K562 (cell line): ENCODE results near the gene TBL1X. TPM values are rescaled to one million over a fixed set of nuclear protein-coding genes. Genes with fewer than 3 reads are reported as not detected.

Source experiments
- ATAC-seq: fragments of 200-7000 bp; cut with Tn5 transposase; 3 replicates; pipeline ENCODE4 v1.9.1; 2020; ENCODE audit warnings: moderate library complexity
- BruUV-seq: library from RNA; stranded (reverse); fragments of 400-500 nt; replicated peaks from 2 replicates; lab custom pipeline; 2021; lab: Mats Ljungman, UMichigan
- CTCF ChIA-PET: fragments of 300-600 bp; formaldehyde crosslinking; extraction: SDS; loops from one replicate; lab custom pipeline; 2021; ENCODE audit warnings: low intra/inter-chr PET ratio; lab: Yijun Ruan, JAX
- POLR2A ChIA-PET: fragments of 300-600, 350-650 bp; sonication (Branson Sonifier 250); formaldehyde crosslinking; extraction: SDS; loops from one replicate; lab custom pipeline; 2021; ENCODE audit warnings: antibody characterized with exemption, inconsistent platforms; lab: Yijun Ruan, JAX
- DNase-seq, 4 experiments: peaks; one replicate each; pipeline versions ENCODE4 v3.0.0 to v3.0.0-alpha.2; 2011 to 2018; ENCODE audit warnings: low spot score in 3 of 4, mixed read lengths in 3 of 4; ENCODE audit errors: extremely low read depth in 1 of 4
- FAIRE-seq: peaks from 2 replicates; lab custom pipeline; 2011; peaks lifted over from hg19 to GRCh38; lab: Jason Lieb, UNC
- H2AFZ ChIP-seq: 2 replicates; pipeline ENCODE4 v1.6.0; 2011; ENCODE audit warnings: low read depth, low read length, control low read depth, inconsistent platforms
- H3K27ac ChIP-seq: fragments of 200-600 bp; 3 replicates; pipeline ENCODE4 v1.8.0; 2011; ENCODE audit warnings: low read depth, mild to moderate bottlenecking, control low read depth, inconsistent platforms, low read length, moderate library complexity, mixed read lengths; ENCODE audit errors: extremely low read depth
- H3K27me3 ChIP-seq, 2 experiments: fragments of 300-600 bp in 1 of 2; 2 replicates in 1 of 2; 3 replicates in 1 of 2; pipeline versions ENCODE4 v1.6.0 to v1.8.0; 2011; ENCODE audit warnings: inconsistent platforms in 2 of 2, low read length in 2 of 2, mild to moderate bottlenecking in 1 of 2, mixed read lengths in 1 of 2, moderate library complexity in 1 of 2; ENCODE audit not compliant: control insufficient read depth in 2 of 2, insufficient read depth in 2 of 2
- H3K36me3 ChIP-seq: fragments of 300-600 bp; 3 replicates; pipeline ENCODE4 v1.8.0; 2011; ENCODE audit warnings: mild to moderate bottlenecking, low read length, inconsistent platforms; ENCODE audit not compliant: control insufficient read depth, insufficient read depth
- H3K4me1 ChIP-seq, 2 experiments: fragments of 200-600 bp in 1 of 2; replicated peaks in 1 of 2; 2 replicates in 1 of 2; 3 replicates in 1 of 2; pipeline versions ENCODE4 v1.5.1 to v1.8.0; 2011; ENCODE audit warnings: inconsistent platforms in 2 of 2, low read length in 2 of 2, mild to moderate bottlenecking in 1 of 2, mixed read lengths in 1 of 2, moderate library complexity in 1 of 2; ENCODE audit not compliant: control insufficient read depth in 2 of 2, insufficient read depth in 2 of 2
- H3K4me2 ChIP-seq: 2 replicates; pipeline ENCODE4 v1.6.1; 2011; ENCODE audit warnings: low read length, control low read depth, inconsistent platforms, mixed read lengths; ENCODE audit not compliant: insufficient read depth
- H3K4me3 ChIP-seq: fragments of 200-600 bp; sonication (generic), shearing (Covaris generic); 2 replicates; pipeline ENCODE4 v1.5.1; 2016; ENCODE audit warnings: control low read depth, inconsistent platforms
- H3K79me2 ChIP-seq: fragments of 200-600 bp; 3 replicates; pipeline ENCODE4 v1.8.0; 2011; ENCODE audit warnings: low read length, inconsistent platforms; ENCODE audit not compliant: control insufficient read depth, insufficient read depth
- H3K9ac ChIP-seq, 2 experiments: 2 replicates each; pipeline versions ENCODE4 v1.6.0 to v1.6.1; 2011; ENCODE audit warnings: low read depth in 2 of 2, low read length in 2 of 2, control low read depth in 1 of 2, inconsistent platforms in 1 of 2, mild to moderate bottlenecking in 1 of 2, mixed read lengths in 1 of 2; ENCODE audit not compliant: insufficient read depth in 1 of 2
- H3K9me1 ChIP-seq: one replicate; pipeline ENCODE4 v1.6.0; 2011; ENCODE audit warnings: inconsistent platforms, mild to moderate bottlenecking, low read length, moderate library complexity; ENCODE audit not compliant: control insufficient read depth, insufficient read depth
- H3K9me3 ChIP-seq: replicated peaks from 2 replicates; pipeline ENCODE4 v1.5.1; 2011; ENCODE audit warnings: low read depth, low read length, inconsistent platforms; ENCODE audit not compliant: control insufficient read depth, insufficient read depth
- H4K20me1 ChIP-seq: replicated peaks from 2 replicates; pipeline ENCODE4 v1.6.1; 2011; ENCODE audit warnings: low read length, inconsistent platforms, mixed read lengths; ENCODE audit not compliant: control insufficient read depth, insufficient read depth
- E2F6 ChIP-seq, 2 experiments: IDR thresholded peaks; 2 replicates each; pipeline ENCODE4 v1.6.1; 2011; ENCODE audit warnings: borderline replicate concordance in 1 of 2, control low read depth in 1 of 2, low read depth in 1 of 2, low read length in 1 of 2, mild to moderate bottlenecking in 1 of 2, mixed read lengths in 1 of 2, moderate library complexity in 1 of 2; ENCODE audit not compliant: insufficient read depth in 1 of 2, insufficient read length in 1 of 2, poor library complexity in 1 of 2, severe bottlenecking in 1 of 2; ENCODE audit errors: extremely low read depth in 1 of 2
- HCFC1 ChIP-seq: IDR thresholded peaks from 2 replicates; pipeline ENCODE4 v1.6.1; 2012; ENCODE audit warnings: low read depth, low read length, improper control_type of control experiment
- HDAC2 ChIP-seq: fragments of 450-650 bp; IDR thresholded peaks from 2 replicates; pipeline ENCODE4 v1.6.1; 2016; ENCODE audit warnings: mild to moderate bottlenecking
- HIVEP1 ChIP-seq: fragments of 250-450 bp; sonication (Bioruptor Pico); IDR thresholded peaks from 2 replicates; pipeline ENCODE4 v1.4.0; 2020; ENCODE audit warnings: mild to moderate bottlenecking
- MAFF ChIP-seq: IDR thresholded peaks from 2 replicates; pipeline ENCODE4 v1.6.1; 2012; ENCODE audit warnings: low read length, improper control_type of control experiment
- MCM7 ChIP-seq, 2 experiments: fragments of 450-650 bp; IDR thresholded peaks; 2 replicates each; pipeline ENCODE4 v1.6.1; 2016 to 2018
- MYBL2 ChIP-seq, 2 experiments: fragments of 450-650 bp in 1 of 2; sonication (generic) in 1 of 2; formaldehyde crosslinking in 1 of 2; IDR thresholded peaks; 2 replicates each; pipeline versions ENCODE4 v1.6.1 to v1.8.1; 2017 to 2022; ENCODE audit warnings: borderline replicate concordance in 1 of 2, inconsistent platforms in 1 of 2, low read depth in 1 of 2, mild to moderate bottlenecking in 1 of 2, missing genetic modification reagents in 1 of 2, moderate library complexity in 1 of 2
- NKRF ChIP-seq: fragments of 450-650 bp; IDR thresholded peaks from 2 replicates; pipeline ENCODE4 v1.6.1; 2016; ENCODE audit warnings: borderline replicate concordance
- NR1H2 ChIP-seq: sonication (generic); formaldehyde crosslinking; IDR thresholded peaks from 2 replicates; pipeline ENCODE4 v1.4.0; 2020; ENCODE audit warnings: mild to moderate bottlenecking, missing genetic modification reagents
- POLR3G ChIP-seq: IDR thresholded peaks from 2 replicates; pipeline ENCODE4 v1.6.1; 2011; ENCODE audit not compliant: insufficient read length, insufficient replicate concordance; ENCODE audit errors: extremely low read depth
- POU5F1 ChIP-seq: fragments of 150-350 bp; IDR thresholded peaks from 2 replicates; pipeline ENCODE4 v1.6.1; 2014; ENCODE audit warnings: borderline replicate concordance, low read length, low read depth, mild to moderate bottlenecking; ENCODE audit not compliant: partially characterized antibody
- TGIF2 ChIP-seq: sonication (generic); formaldehyde crosslinking; IDR thresholded peaks from 2 replicates; pipeline ENCODE4 v1.8.1; 2022; ENCODE audit warnings: mild to moderate bottlenecking, missing genetic modification reagents, moderate library complexity
- ZNF609 ChIP-seq: sonication (generic); formaldehyde crosslinking; IDR thresholded peaks from 2 replicates; pipeline ENCODE4 v1.8.1; 2023; ENCODE audit warnings: missing genetic modification reagents, mild to moderate bottlenecking, borderline replicate concordance
- ZNF707 ChIP-seq: fragments of 250-450 bp; sonication (Bioruptor Pico); conservative IDR thresholded peaks from 2 replicates; pipeline ENCODE4 v1.8.0; 2022; ENCODE audit warnings: inconsistent platforms, mild to moderate bottlenecking, moderate library complexity
- WGBS: fragments of 100-300 bp; shearing (Covaris generic); methylation state at CpG from one replicate; pipeline ENCODE4 v1.1.6; 2016; ENCODE audit warnings: low coverage, mixed read lengths; ENCODE audit not compliant: insufficient coverage; ENCODE audit errors: missing lambda C conversion rate; 5-methylcytosine and 5-hydroxymethylcytosine counted together
- in situ Hi-C: fragments of 300-500 bp; cut with MboI; formaldehyde crosslinking; loops from 4 replicates; pipeline ENCODE4 v1.15.0; 2018; ENCODE audit warnings: inconsistent platforms, mixed read lengths
- intact Hi-C: fragments of 100-400 bp; cut with micrococcal nuclease; formaldehyde crosslinking; loops from 2 replicates; pipeline ENCODE4 v1.14.2; 2022
- polyA plus RNA-seq, 8 experiments: library from polyadenylated mRNA; depleted of rRNA in 4 of 8; stranded (reverse) in 5 of 8; unstranded in 3 of 8; fragments of >200 nt; fragmentation: Nextera tagmentation in 2 of 8; fragmentation: Illumina TruSeq in 1 of 8; extraction: Ambion mirVana in 2 of 8; extraction: Trizol in 1 of 8; gene quantifications; 2 replicates each; pipeline versions ENCODE4 v1.2.1 to v1.2.3, GENCODE V29; 2011 to 2014; ENCODE audit warnings: inconsistent platforms in 1 of 8, missing spikeins in 1 of 8
- total RNA-seq, 7 experiments: library from RNA; depleted of rRNA in 6 of 7; stranded (reverse); fragments of >200 nt in 6 of 7; fragmentation: Illumina TruSeq in 2 of 7; extraction: Trizol in 2 of 7; gene quantifications; 2 replicates each; pipeline versions ENCODE4 v1.2.1 to v1.2.3, GENCODE V29; 2011 to 2021; ENCODE audit warnings: low replicate concordance in 1 of 7

Gene TBL1X
- total and polyA plus RNA-seq, 9 of the 15 experiments (the other 6 are each of a cell fraction or from before 2014, with no cell fraction given): 6.0 to 49.6 (median 19.7) TPM

- TF ChIP-seq POLR3G: no peak
- no peak for TF ChIP-seq NR1H2 (CRISPR knock-in tag)
- TF ChIP-seq MYBL2 (IDR thresholded peaks at IDR 0.05; ENCODE audit: low read depth): no peak
- no peak for TF ChIP-seq MYBL2 (CRISPR knock-in tag; IDR thresholded peaks at IDR 0.05; ENCODE audit: borderline replicate concordance)
- no peak for TF ChIP-seq E2F6 (IDR thresholded peaks at IDR 0.05; ENCODE audit: borderline replicate concordance in 1 of 2, extremely low read depth in 1 of 2, insufficient read depth in 1 of 2, insufficient read length in 1 of 2, low read depth in 1 of 2, low read length in 1 of 2, poor library complexity in 1 of 2, severe bottlenecking in 1 of 2)
- no peak for TF ChIP-seq HDAC2
- TF ChIP-seq HIVEP1 (CRISPR knock-in tag): no peak
- no peak for TF ChIP-seq ZNF707 (CRISPR knock-in tag)
- no peak for TF ChIP-seq HCFC1
- TF ChIP-seq POU5F1: no peak
- TF ChIP-seq MCM7 (IDR thresholded peaks at IDR 0.05): no peak
- no peak for TF ChIP-seq ZNF609
- no peak for TF ChIP-seq MAFF
- TF ChIP-seq TGIF2 (CRISPR knock-in tag): no peak
- no peak for TF ChIP-seq NKRF
Measured at GRCh38 chrX:9757366-9757765, 292.5 kb downstream of the TBL1X start.

More at GRCh38 chrX:9757366-9757765, 292.5 kb downstream of the TBL1X start:
- H3K27me3 ChIP-seq: peaks cover under 1 to 21% of the 10 kb centered on the region in 2 experiments; a peak in 4 of 5 replicates
- ChIA-PET POLR2A (interaction anchor here (0.6 kb wide), 1 partner anchor 51 kb away, joined by 3 read pairs; no protein-coding TSS in a partner anchor), CTCF (no interaction called here)
- FAIRE-seq: no peak
- no peak for ATAC-seq
- no peak for DNase-seq
- no peaks in the 10 kb centered on the region for H3K9me1 ChIP-seq
- intact Hi-C loops: no loop called here
- WGBS: 0% methylated on average over 5 of the region's 7 CpGs
- no peak overlapping the region for H3K9ac ChIP-seq
- no peaks in the 10 kb centered on the region for H4K20me1 ChIP-seq
- BruUV-seq: no TSS peak
- H3K9me3 ChIP-seq: no peaks in the 10 kb centered on the region
- no peak overlapping the region for H3K4me2 ChIP-seq
- H3K79me2 ChIP-seq: no peaks in the 10 kb centered on the region
- in situ Hi-C loops: no loop called here
- H3K4me3 ChIP-seq: no peak overlapping the region
- no peak overlapping the region for H2AFZ ChIP-seq
- H3K36me3 ChIP-seq: no peaks in the 10 kb centered on the region
- H3K27ac ChIP-seq: no peak overlapping the region
- no peaks in the 10 kb centered on the region for H3K4me1 ChIP-seq
